ENCODE data around the gene C1QA.

Gene C1QA

GRCh38 chr1:22625262-22625925, 11.0 kb upstream of the C1QA start:
- peaks cover 0 to 6% (median 0%) of the 10 kb centered on the region in 5 donors for H3K4me1 ChIP-seq (ENCODE audit: control insufficient read depth in 5 of 5, insufficient read depth in 5 of 5, low read length in 5 of 5)
- H3K27ac ChIP-seq (ENCODE audit: low read depth, low read length): no peak overlapping the region
- H3K27me3 ChIP-seq (ENCODE audit: control insufficient read depth in 5 of 5, insufficient read depth in 4 of 5, low read length in 5 of 5): peaks cover 36 to 60% (median 46%) of the 10 kb centered on the region in 5 donors
- H3K36me3 ChIP-seq (ENCODE audit: control insufficient read depth in 5 of 5, insufficient read depth in 5 of 5, low read length in 5 of 5): no peaks in the 10 kb centered on the region
- no peak overlapping the region for H3K4me3 ChIP-seq (ENCODE audit: low read depth in 1 of 5, low read length in 5 of 5)
- H3K9me3 ChIP-seq (ENCODE audit: control insufficient read depth in 5 of 5, low read length in 5 of 5): no peaks in the 10 kb centered on the region
- H3K9ac ChIP-seq (ENCODE audit: low read length in 5 of 5): no peak overlapping the region

GRCh38 chr1:22626237-22627157, 9.9 kb upstream of the C1QA start:
- Histone ChIP-seq H3K9me3 (ENCODE audit: control insufficient read depth in 5 of 5, low read length in 5 of 5) (no peaks in the 10 kb centered on the region), H3K36me3 (ENCODE audit: control insufficient read depth in 5 of 5, insufficient read depth in 5 of 5, low read length in 5 of 5) (no peaks in the 10 kb centered on the region), H3K27ac (ENCODE audit: low read depth, low read length) (no peak overlapping the region), H3K9ac (ENCODE audit: low read length in 5 of 5) (no peak overlapping the region), H3K4me1 (ENCODE audit: control insufficient read depth in 5 of 5, insufficient read depth in 5 of 5, low read length in 5 of 5) (peaks cover 0 to 6% (median 0%) of the 10 kb centered on the region in 5 donors), H3K4me3 (ENCODE audit: low read depth in 1 of 5, low read length in 5 of 5) (no peak overlapping the region), H3K27me3 (ENCODE audit: control insufficient read depth in 5 of 5, insufficient read depth in 4 of 5, low read length in 5 of 5) (peaks cover 31 to 52% (median 42%) of the 10 kb centered on the region in 5 donors)

- Histone ChIP-seq H3K27ac (ENCODE audit: low read depth, low read length) (no peak overlapping the region), H3K9me3 (ENCODE audit: control insufficient read depth in 5 of 5, low read length in 5 of 5) (no peaks in the 10 kb centered on the region), H3K9ac (ENCODE audit: low read length in 5 of 5) (no peak overlapping the region), H3K36me3 (ENCODE audit: control insufficient read depth in 5 of 5, insufficient read depth in 5 of 5, low read length in 5 of 5) (no peaks in the 10 kb centered on the region), H3K4me1 (ENCODE audit: control insufficient read depth in 5 of 5, insufficient read depth in 5 of 5, low read length in 5 of 5) (peaks cover 0 to 6% (median 0%) of the 10 kb centered on the region in 5 donors), H3K4me3 (ENCODE audit: low read depth in 1 of 5, low read length in 5 of 5) (no peak overlapping the region), H3K27me3 (ENCODE audit: control insufficient read depth in 5 of 5, insufficient read depth in 4 of 5, low read length in 5 of 5) (peaks cover 26 to 44% (median 36%) of the 10 kb centered on the region in 5 donors)
These were observed 9.1 kb upstream of the C1QA start for GRCh38 chr1:22627331-22627730.

- Histone ChIP-seq H3K9ac (ENCODE audit: low read length in 5 of 5) (no peak overlapping the region), H3K9me3 (ENCODE audit: control insufficient read depth in 5 of 5, low read length in 5 of 5) (no peaks in the 10 kb centered on the region)
These were observed 7.6 kb upstream of the C1QA start for GRCh38 chr1:22628698-22629444.

DNA sequence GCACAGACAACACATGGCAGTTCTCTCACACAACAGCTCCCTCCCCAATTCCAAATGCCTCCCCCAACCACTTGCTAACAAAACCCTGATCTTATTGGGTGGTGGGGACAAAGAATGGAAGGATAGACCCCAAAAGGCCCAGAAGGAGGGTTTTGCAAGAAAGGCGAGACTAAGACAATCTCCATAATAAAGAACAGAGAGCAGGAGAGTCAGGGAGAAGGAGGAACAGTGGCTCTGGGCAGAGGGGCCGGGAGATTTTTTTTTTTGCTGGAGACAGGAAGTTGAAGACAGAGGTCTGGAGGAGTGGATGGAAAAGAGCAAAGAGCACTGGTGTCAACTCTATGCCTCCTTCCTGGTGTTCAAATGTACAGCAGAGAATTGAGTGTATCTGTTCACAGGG, 6.5 kb upstream of the C1QA start:
- no peak overlapping the region for H3K27ac ChIP-seq (ENCODE audit: low read depth, low read length)
- no peaks in the 10 kb centered on the region for H3K36me3 ChIP-seq (ENCODE audit: control insufficient read depth in 5 of 5, insufficient read depth in 5 of 5, low read length in 5 of 5)
- H3K27me3 ChIP-seq (ENCODE audit: control insufficient read depth in 5 of 5, insufficient read depth in 4 of 5, low read length in 5 of 5): peaks cover 25 to 36% (median 32%) of the 10 kb centered on the region in 5 donors
- no peak overlapping the region for H3K4me3 ChIP-seq (ENCODE audit: low read depth in 1 of 5, low read length in 5 of 5)
- H3K4me1 ChIP-seq (ENCODE audit: control insufficient read depth in 5 of 5, insufficient read depth in 5 of 5, low read length in 5 of 5): peaks cover 0 to 9% (median 0%) of the 10 kb centered on the region in 5 donors
- no peaks in the 10 kb centered on the region for H3K9me3 ChIP-seq (ENCODE audit: control insufficient read depth in 5 of 5, low read length in 5 of 5)
- no peak overlapping the region for H3K9ac ChIP-seq (ENCODE audit: low read length in 5 of 5)

More at GRCh38 chr1:22628698-22629444, 7.6 kb upstream of the C1QA start:
- Histone ChIP-seq H3K4me3 (ENCODE audit: low read depth in 1 of 5, low read length in 5 of 5) (no peak overlapping the region), H3K27me3 (ENCODE audit: control insufficient read depth in 5 of 5, insufficient read depth in 4 of 5, low read length in 5 of 5) (peaks cover 26 to 41% (median 32%) of the 10 kb centered on the region in 5 donors), H3K27ac (ENCODE audit: low read depth, low read length) (no peak overlapping the region), H3K4me1 (ENCODE audit: control insufficient read depth in 5 of 5, insufficient read depth in 5 of 5, low read length in 5 of 5) (peaks cover 0 to 6% (median 0%) of the 10 kb centered on the region in 5 donors), H3K36me3 (ENCODE audit: control insufficient read depth in 5 of 5, insufficient read depth in 5 of 5, low read length in 5 of 5) (no peaks in the 10 kb centered on the region)

DNA sequence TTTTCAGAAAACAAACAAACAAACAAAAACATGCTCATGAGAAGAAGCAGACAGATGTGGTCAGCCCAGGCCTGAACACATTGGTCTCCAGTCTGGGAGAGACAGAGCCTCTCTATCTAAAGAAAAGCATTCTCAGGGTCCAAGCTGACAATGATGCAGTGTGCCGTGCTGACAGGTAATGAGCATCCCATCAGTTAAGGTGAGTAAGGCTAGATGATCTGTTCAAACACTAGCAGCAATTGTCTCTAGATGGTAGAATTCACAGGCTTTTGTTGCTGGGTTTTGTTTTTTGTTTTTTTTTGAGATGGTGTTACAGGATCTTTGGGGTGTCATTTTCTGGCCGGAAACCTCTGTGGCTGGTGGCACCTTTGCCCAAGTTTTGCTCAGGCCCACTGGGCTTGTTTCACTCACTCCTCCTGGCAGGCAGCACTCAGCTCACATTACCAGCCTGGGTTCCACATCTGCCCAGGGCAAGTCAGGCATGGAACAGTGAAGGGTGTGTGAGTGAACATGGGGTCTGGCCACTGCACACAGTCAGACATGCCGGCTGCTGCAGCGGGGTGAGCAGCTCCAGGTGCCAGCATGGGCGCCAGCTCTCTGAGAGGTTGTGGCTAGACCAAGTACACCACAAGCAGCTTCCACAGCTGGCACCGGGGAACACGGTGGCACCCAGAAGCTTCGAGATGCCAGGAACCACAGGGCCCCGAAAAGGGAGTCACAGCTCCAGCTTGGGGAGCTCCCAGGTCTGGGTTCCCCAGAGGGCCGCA, 2.5 kb upstream of the C1QA start:
- peaks cover 0 to 2% (median 0%) of the 10 kb centered on the region in 5 donors for H3K36me3 ChIP-seq (ENCODE audit: control insufficient read depth in 5 of 5, insufficient read depth in 5 of 5, low read length in 5 of 5)
- H3K27ac ChIP-seq (ENCODE audit: low read depth, low read length): no peak overlapping the region
- H3K27me3 ChIP-seq (ENCODE audit: control insufficient read depth in 5 of 5, insufficient read depth in 4 of 5, low read length in 5 of 5): peaks cover 0 to 12% (median 6%) of the 10 kb centered on the region in 5 donors
- no peak overlapping the region for H3K4me3 ChIP-seq (ENCODE audit: low read depth in 1 of 5, low read length in 5 of 5)
- peaks cover 0 to 21% (median 6%) of the 10 kb centered on the region in 5 donors for H3K4me1 ChIP-seq (ENCODE audit: control insufficient read depth in 5 of 5, insufficient read depth in 5 of 5, low read length in 5 of 5)
- no peaks in the 10 kb centered on the region for H3K9me3 ChIP-seq (ENCODE audit: control insufficient read depth in 5 of 5, low read length in 5 of 5)
- H3K9ac ChIP-seq (ENCODE audit: low read length in 5 of 5): no peak overlapping the region

GRCh38 chr1:22635436-22635835, 992 bp upstream of the C1QA start:
- Histone ChIP-seq H3K36me3 (ENCODE audit: control insufficient read depth in 5 of 5, insufficient read depth in 5 of 5, low read length in 5 of 5) (peaks cover 0 to 2% (median 0%) of the 10 kb centered on the region in 5 donors), H3K27ac (ENCODE audit: low read depth, low read length) (no peak overlapping the region)

DNA sequence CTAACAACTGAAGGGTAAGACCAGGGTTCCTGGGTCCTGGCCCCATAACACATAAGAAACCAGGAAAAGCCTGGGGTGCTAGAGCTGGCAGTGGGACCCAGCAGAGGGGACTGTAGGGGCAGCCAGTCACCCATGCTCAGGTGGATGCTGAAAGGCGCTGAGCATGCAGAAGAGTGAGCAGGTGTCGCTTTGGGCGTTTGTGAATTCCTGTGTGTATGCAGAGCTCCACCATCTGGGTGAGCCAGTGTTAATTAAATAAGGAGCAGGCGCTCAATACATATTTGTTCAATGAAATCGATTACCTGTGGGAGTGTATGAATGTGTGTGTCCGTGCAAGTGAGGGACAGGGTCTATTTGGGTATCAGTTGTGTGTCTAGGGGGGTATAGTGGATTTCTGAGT, 499 bp downstream of the C1QA start:
- H3K9me3 ChIP-seq (ENCODE audit: control insufficient read depth in 5 of 5, low read length in 5 of 5): no peaks in the 10 kb centered on the region
- peaks cover 0 to 2% (median 0%) of the 10 kb centered on the region in 5 donors for H3K36me3 ChIP-seq (ENCODE audit: control insufficient read depth in 5 of 5, insufficient read depth in 5 of 5, low read length in 5 of 5)
- peaks cover 3 to 25% (median 12%) of the 10 kb centered on the region in 5 donors for H3K27me3 ChIP-seq (ENCODE audit: control insufficient read depth in 5 of 5, insufficient read depth in 4 of 5, low read length in 5 of 5)
- H3K4me3 ChIP-seq (ENCODE audit: low read depth in 1 of 5, low read length in 5 of 5): peak overlapping the region; percentile 38 to 65 (median 61)
- H3K4me1 ChIP-seq (ENCODE audit: control insufficient read depth in 5 of 5, insufficient read depth in 5 of 5, low read length in 5 of 5): peaks cover 0 to 27% (median 16%) of the 10 kb centered on the region in 5 donors
- no peak overlapping the region for H3K27ac ChIP-seq (ENCODE audit: low read depth, low read length)
- H3K9ac ChIP-seq (ENCODE audit: low read length in 5 of 5): peak overlapping the region in 2 of 5 donors; percentile 27 to 46

More at GRCh38 chr1:22635436-22635835, 992 bp upstream of the C1QA start:
- Histone ChIP-seq H3K4me3 (ENCODE audit: low read depth in 1 of 5, low read length in 5 of 5) (no peak overlapping the region), H3K9ac (ENCODE audit: low read length in 5 of 5) (no peak overlapping the region), H3K9me3 (ENCODE audit: control insufficient read depth in 5 of 5, low read length in 5 of 5) (no peaks in the 10 kb centered on the region), H3K27me3 (ENCODE audit: control insufficient read depth in 5 of 5, insufficient read depth in 4 of 5, low read length in 5 of 5) (peaks cover 0 to 12% (median 4%) of the 10 kb centered on the region in 5 donors), H3K4me1 (ENCODE audit: control insufficient read depth in 5 of 5, insufficient read depth in 5 of 5, low read length in 5 of 5) (peaks cover 0 to 15% (median 8%) of the 10 kb centered on the region in 5 donors)

GRCh38 chr1:22637907-22638445, 1.5 kb downstream of the C1QA start:
- H3K27ac ChIP-seq (ENCODE audit: low read depth, low read length): no peak overlapping the region
- peak overlapping the region in 4 of 5 donors; percentile 22 to 62 (median 49) for H3K4me3 ChIP-seq (ENCODE audit: low read depth in 1 of 5, low read length in 5 of 5)
- peak overlapping the region in 3 of 5 donors; percentile 21 to 46 (median 26) for H3K9ac ChIP-seq (ENCODE audit: low read length in 5 of 5)
- peaks cover 0 to 2% (median 0%) of the 10 kb centered on the region in 5 donors for H3K36me3 ChIP-seq (ENCODE audit: control insufficient read depth in 5 of 5, insufficient read depth in 5 of 5, low read length in 5 of 5)
- no peaks in the 10 kb centered on the region for H3K9me3 ChIP-seq (ENCODE audit: control insufficient read depth in 5 of 5, low read length in 5 of 5)
- peaks cover 3 to 32% (median 12%) of the 10 kb centered on the region in 5 donors for H3K27me3 ChIP-seq (ENCODE audit: control insufficient read depth in 5 of 5, insufficient read depth in 4 of 5, low read length in 5 of 5)
- H3K4me1 ChIP-seq (ENCODE audit: control insufficient read depth in 5 of 5, insufficient read depth in 5 of 5, low read length in 5 of 5): peaks cover 0 to 37% (median 22%) of the 10 kb centered on the region in 5 donors

Data from subcutaneous abdominal adipose tissue (tissue), 5 donors.